Measurements from ENCODE around the gene CTSA. TPM values are rescaled to one million over a fixed set of nuclear protein-coding genes. Genes with fewer than 3 reads are reported as not detected.
A peak's percentile ranks its signal among the peaks of the same experiment; 100 is the strongest.

CTSA gene
- total RNA-seq, 3 donors from 2014 or later (not counting 1 experiment from before 2014, with no cell fraction given) = 72.8 to 108 (median 86.8) TPM

DNA sequence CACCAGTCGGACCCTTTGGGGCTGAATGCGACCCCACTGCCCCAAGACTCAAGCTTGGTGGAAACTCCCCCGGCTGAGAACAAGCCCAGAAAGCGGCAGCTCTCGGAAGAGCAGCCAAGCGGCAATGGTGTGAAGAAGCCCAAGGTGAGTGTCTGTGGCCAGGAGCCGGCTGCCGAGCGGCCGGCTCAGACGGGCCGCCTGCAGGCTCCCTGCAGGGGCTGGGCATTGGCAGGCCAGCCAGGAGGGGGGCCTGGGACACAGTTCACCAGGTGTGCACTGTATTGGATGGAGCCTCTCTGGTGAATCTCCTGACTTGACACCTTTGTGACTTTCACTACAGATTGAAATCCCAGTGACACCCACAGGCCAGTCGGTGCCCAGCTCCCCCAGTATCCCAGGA, 49.3 kb downstream of the CTSA start:
- Mint-ChIP-seq H3K9me3 (no peaks in the 10 kb centered on the region), H3K27ac (no peak overlapping the region), H3K4me1 (peaks cover 40 to 44% of the 10 kb centered on the region in 2 donors), H3K4me3 (no peak overlapping the region), H3K36me3 (peaks cover 16% of the 10 kb centered on the region), H3K27me3 (ENCODE audit: low read depth in 2 of 2) (no peaks in the 10 kb centered on the region)
- Histone ChIP-seq H3K4me1 (ENCODE audit: control insufficient read depth, insufficient read depth, low read length) (peaks cover 38% of the 10 kb centered on the region), H3K9me3 (ENCODE audit: control insufficient read depth, insufficient read depth, low read length) (no peaks in the 10 kb centered on the region), H3K27me3 (ENCODE audit: control insufficient read depth, insufficient read depth, low read length) (no peaks in the 10 kb centered on the region), H3K4me3 (ENCODE audit: low read length) (no peak overlapping the region), H3K36me3 (ENCODE audit: control insufficient read depth, insufficient read depth, low read length) (peaks cover 73% of the 10 kb centered on the region), H3K27ac (ENCODE audit: low read length) (no peak overlapping the region)
- TF ChIP-seq CTCF (IDR thresholded peaks at IDR 0.05) = no peak
- ATAC-seq (no peak), DNase-seq (no peak)
- intact Hi-C loops (cut with micrococcal nuclease) = no loop called here
- 96% methylated on average over 13 of the region's 13 CpGs for WGBS (ENCODE audit: insufficient coverage)

- H3K4me3 ChIP-seq (ENCODE audit: low read length) = no peak overlapping the region
- ATAC-seq (no peak), DNase-seq (peak in 1 of 2 donors; percentile 5)
- intact Hi-C loops (cut with micrococcal nuclease) = loop anchor here (1.0 kb wide), 1 partner anchor 8 kb away; no protein-coding TSS in a partner anchor
- no peaks in the 10 kb centered on the region for H3K27me3 ChIP-seq (ENCODE audit: control insufficient read depth, insufficient read depth, low read length)
- Mint-ChIP-seq H3K36me3 (peaks cover 16% of the 10 kb centered on the region), H3K4me1 (peaks cover 36 to 51% of the 10 kb centered on the region in 2 donors), H3K9me3 (no peaks in the 10 kb centered on the region), H3K27ac (peak overlapping the region; percentile 90 to 97), H3K4me3 (no peak overlapping the region), H3K27me3 (ENCODE audit: low read depth in 2 of 2) (no peaks in the 10 kb centered on the region)
- peaks cover 87% of the 10 kb centered on the region for H3K36me3 ChIP-seq (ENCODE audit: control insufficient read depth, insufficient read depth, low read length)
- peak overlapping the region; percentile 87 for H3K27ac ChIP-seq (ENCODE audit: low read length)
- TF ChIP-seq CTCF (IDR thresholded peaks at IDR 0.05) = no peak
- H3K9me3 ChIP-seq (ENCODE audit: control insufficient read depth, insufficient read depth, low read length) = no peaks in the 10 kb centered on the region
- WGBS (ENCODE audit: insufficient coverage) = 94% methylated on average over 6 of the region's 6 CpGs
- peaks cover 47% of the 10 kb centered on the region for H3K4me1 ChIP-seq (ENCODE audit: control insufficient read depth, insufficient read depth, low read length)
These were observed 52.5 kb downstream of the CTSA start for GRCh38 chr20:45943613-45944012.

DNA sequence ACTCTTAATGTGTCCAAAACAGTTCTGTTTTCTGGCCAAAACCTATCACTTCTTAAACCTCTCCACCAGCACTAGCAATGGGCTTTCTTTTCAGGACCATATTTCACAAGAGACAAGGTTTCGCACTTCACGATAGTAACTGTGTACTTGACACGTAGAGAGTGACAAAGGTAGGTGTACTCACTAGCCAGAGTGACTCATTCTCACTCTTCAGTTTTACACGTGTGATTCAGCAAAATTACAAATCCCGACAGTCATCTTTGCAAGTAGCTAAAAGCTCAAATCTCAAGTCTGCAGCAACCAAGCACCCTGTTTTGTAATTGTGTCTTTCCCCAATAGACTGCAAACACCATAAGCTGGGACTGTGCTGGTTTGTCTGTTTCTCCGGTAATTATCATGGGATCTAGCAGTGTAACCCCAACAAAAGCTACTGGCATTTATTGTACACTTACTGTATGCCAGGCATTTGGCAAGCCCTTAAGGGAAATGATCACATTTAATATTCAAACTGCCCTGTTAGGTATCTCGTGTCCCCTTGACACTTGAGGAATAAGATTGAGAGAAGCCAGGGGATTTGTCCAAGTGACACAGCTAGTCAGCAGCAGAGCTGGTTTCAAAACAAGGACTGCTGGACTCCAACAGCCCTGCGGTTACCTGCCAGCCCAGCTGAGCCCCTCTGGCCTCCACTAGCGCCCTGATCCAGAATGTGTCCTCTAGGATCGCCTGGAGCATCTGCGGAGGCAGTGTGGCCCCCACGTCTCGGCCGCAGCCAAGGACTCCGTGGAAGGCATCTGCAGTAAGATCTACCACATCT, 53.2 kb downstream of the CTSA start:
- H3K9me3 Mint-ChIP-seq = no peaks in the 10 kb centered on the region
- intact Hi-C loops (cut with micrococcal nuclease) = loop anchor here (1.0 kb wide), 1 partner anchor 9 kb away; no protein-coding TSS in a partner anchor
- H3K4me3 Mint-ChIP-seq = peak overlapping the region; percentile 32
- H3K36me3 Mint-ChIP-seq = peaks cover 13% of the 10 kb centered on the region
- Histone ChIP-seq H3K9me3 (ENCODE audit: control insufficient read depth, insufficient read depth, low read length) (no peaks in the 10 kb centered on the region), H3K27ac (ENCODE audit: low read length) (peak overlapping the region; percentile 87), H3K4me3 (ENCODE audit: low read length) (no peak overlapping the region), H3K27me3 (ENCODE audit: control insufficient read depth, insufficient read depth, low read length) (no peaks in the 10 kb centered on the region), H3K4me1 (ENCODE audit: control insufficient read depth, insufficient read depth, low read length) (peaks cover 47% of the 10 kb centered on the region), H3K36me3 (ENCODE audit: control insufficient read depth, insufficient read depth, low read length) (peaks cover 87% of the 10 kb centered on the region)
- no peaks in the 10 kb centered on the region for H3K27me3 Mint-ChIP-seq (ENCODE audit: low read depth in 2 of 2)
- no peak for TF ChIP-seq CTCF (IDR thresholded peaks at IDR 0.05)
- ATAC-seq (peak; percentile 58 to 61 (median 61)), DNase-seq (peak in 1 of 2 donors; percentile 34)
- WGBS (ENCODE audit: insufficient coverage) = 80% methylated on average over 15 of the region's 15 CpGs
- H3K27ac Mint-ChIP-seq = peak overlapping the region; percentile 90 to 97
- peaks cover 36 to 57% of the 10 kb centered on the region in 2 donors for H3K4me1 Mint-ChIP-seq
